Stimulated activated CD4-positive, alpha-beta T cell treated with anti-CD3 and anti-CD28 coated beads, Interleukin-1b, Interleukin-23, amount 100 ng/mL, for 1 hour (primary cell): ENCODE measurements around the gene CETN2.
"Not testable (repeated sequence)": the region's sequence is repeated elsewhere in the genome, so short reads cannot be mapped to it uniquely, and the experiment has no call there.

Experiments used
- DNase-seq, 2 donors: peaks; one replicate each; pipeline ENCODE4 v3.0.0-alpha.2; 2020; ENCODE audit warnings: low read depth in 2 of 2

CETN2 gene

DNA sequence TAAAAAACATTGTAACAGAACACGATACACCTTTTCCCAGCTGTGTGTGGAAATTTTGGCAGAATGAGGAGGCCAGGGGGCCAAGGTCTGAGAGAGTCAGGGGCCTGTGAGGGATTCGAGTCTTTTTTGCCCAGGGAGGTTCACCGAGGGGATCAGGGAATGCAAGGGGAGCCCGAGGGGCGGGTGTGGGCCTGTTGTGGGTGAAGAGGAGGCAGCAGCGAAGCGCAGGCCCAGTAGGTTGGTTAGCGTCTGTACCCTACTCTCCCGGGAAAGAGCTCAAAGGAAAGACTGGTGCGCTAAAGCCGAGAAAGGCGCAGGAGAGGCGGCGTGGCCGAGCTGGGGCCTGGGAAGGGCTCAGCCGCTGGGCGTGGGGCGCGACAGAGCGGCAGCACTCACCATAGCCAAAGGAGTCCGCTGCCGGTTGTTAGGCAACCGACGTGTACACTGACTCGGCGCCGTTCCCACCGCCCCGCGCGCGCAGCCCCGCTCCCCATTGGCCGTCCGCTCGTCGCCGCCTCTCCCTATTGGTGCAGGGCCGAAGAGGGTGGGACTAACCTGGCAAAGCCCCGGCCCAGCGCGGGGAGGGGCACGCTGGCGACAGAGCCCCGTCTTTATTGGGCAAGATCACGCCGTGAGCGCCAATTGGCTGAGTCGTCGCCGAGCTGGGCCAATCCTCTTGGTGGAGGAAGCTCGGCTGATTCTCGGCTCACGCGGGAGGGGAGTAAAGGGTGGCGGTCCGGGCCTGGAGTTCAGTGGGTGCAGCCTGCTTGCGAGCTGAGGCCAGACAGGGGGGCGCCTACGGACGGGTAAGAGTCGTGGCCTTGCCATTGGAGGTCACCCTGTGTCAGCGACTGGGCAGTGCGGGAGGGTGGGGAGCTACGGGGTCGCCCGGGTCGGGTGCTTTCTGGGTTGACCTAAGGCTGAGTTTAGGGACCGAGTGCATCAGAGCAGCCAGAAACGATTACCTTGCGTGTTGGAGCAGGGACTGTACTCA lies at the start of gene CETN2, which contains the start of gene NSDHL:
Gene CETN2, minus strand, starts transcription at position 446 of the 994 bp plus-strand sequence. Its CDS starts 47 bp downstream, at position 399.
Gene NSDHL, plus strand, starts transcription at position 752 of the 994 bp plus-strand sequence. CDS start 15,262 bp downstream, outside the sequence.
- peak; percentile 82 to 85 for DNase-seq

DNA sequence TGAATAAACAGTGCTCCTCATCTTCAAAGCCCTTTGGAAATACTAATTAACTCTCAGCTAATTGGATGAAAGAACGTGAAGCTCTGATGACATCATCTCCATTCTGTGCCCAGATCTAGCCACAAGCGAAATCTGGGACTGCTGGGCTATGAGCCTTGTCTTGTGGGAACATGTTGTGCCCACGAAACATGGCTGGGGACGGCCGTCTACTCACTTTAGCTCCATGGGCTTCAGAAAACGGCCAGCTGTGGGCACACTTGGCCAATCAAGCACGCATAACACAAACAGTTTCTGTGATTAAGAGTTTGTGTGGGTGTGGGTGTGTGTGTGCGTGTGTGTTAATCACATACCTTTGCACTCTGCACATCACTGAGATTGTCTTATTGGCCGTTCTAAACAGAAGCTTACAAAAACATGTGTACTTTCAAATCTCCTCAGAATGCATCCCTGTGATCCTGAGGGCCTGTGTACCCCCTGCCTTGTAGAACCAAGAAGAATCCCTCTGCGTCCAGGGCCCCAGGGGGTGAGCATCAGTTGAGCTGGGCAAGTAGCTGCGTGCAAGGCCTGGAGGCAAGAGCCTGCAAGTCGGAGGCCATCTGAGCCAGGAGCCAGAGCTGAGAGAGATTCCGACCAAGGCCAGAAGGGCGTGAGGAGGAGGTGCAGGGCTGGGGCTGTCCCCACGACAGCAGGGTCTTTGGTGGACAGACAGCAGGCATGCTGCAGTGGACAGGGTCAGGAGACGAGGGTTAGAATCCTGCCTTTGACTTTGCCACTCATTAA lies 48.6 kb upstream of the CETN2 start:
- DNase-seq = no peak

DNA sequence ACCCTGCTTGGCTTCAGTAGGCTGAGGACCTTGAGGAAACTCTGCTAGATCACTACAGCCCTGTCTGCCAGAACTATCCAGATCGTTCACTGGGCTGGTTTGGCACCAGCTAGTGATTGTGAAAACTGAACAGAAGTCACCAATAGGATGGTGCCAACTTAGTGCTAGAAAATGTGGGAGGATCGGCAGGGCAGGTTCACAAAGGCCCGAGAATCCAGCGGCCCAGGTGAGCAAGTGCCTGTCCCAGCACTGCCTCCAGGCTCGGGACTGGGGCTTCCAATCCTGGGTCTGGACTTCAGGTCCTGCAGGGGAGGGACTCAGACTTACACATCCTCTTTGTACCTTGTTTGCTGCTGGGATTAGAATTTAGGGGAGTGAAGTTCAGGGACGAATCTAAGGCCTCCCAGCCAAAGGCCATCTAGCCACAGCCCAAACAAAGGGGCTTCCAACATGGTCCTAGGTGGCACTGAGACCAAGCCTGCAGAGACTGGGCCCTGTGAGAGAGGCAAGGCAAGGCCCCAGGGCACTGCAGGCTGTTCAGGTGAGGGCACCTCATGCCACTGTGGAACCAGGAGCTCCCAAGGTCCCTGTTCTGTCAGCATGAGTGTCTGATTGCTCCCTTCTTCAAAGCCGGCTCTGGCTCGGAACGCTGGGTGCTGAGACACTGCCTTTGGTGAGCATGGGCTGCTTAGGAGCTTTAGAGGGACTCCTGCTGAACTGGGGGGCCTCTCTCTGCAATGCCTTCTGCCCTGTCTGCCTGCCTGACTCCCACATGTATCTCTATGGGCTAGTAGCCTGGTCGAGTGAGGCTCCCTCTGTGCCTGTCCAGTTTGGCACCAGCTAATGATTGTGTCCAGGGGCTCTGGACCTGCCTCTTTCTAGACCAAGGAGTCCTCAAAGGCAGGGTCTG lies 46.6 kb upstream of the CETN2 start:
- DNase-seq = no peak

DNA sequence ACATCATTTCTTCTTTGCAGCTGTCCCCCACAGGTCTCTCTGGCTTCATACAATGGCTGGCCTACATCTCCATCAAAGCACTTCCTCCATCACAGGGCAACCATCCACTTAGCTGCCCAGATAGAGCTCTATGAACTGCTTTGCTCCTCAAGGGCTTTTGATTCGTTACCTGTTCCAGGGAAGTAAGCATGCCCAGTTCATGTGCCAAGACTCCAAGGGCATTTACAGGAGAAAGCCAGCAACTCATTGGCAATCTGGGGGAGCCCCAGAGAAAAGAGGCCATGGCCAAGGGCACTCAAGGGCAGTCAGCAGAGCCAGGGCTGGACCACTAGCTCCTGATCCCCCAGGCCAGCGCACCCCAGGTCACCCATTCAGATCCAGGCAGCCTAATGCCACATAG lies 42.8 kb upstream of the CETN2 start:
- DNase-seq = no peak

DNA sequence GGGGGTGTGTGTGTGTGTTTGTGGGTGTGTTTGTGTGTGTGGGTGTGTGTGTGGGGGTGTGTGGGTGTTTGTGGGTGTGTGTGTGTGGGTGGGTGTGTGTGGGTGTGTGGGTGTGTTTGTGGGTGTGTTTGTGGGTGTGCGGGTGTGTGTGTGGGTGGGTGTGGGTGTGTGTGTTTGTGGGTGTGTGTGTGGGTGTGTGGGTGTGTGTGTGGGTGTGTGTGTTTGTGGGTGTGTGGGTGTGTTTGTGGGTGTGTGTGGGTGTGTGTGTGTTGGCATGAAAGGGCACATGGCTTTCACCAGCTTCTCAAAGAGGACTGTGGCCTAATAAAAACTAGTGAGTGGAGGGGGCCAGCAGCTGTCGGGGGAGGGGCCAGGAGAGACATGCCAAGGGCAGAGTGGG lies 42.0 kb upstream of the CETN2 start:
- DNase-seq = no peak

DNA sequence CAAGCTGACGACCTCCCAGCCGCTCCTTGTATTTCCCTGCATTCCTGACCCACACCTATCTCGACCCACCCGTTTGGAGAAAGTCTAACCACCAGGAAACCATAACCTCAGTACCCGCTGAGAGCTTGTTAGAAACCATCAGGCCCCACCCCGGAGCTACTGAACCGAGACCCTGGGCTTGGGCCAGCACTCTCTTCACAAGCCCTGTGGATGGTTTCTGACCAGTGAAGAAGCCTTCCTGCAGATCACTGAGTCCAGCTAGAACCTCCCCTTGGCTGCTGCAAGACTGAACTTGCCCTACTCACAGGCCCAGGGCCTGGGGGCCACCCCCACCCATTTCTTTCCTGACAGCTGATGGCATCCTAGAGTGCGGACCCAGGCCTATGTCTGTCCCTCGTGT lies 40.7 kb upstream of the CETN2 start:
- no peak for DNase-seq

DNA sequence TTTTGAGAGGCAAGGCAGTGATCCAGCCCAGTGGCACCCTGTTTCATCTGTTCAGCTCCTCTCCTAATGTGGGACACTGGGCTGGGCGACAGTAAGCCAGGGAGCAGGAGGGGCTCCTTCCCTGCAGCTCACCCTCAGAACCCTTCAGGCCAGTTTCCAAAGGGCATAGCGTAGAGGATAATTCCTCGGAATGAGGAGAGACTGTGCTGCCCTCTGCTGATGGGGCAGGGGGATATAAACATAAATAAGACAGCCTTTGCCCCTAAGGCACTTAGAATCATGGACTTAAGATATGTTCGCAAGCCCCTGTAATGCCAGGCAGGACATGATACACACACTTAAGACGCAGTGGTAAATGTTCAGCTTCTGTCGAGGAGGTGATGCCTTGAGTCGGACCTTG lies 39.4 kb upstream of the CETN2 start:
- DNase-seq = no peak

DNA sequence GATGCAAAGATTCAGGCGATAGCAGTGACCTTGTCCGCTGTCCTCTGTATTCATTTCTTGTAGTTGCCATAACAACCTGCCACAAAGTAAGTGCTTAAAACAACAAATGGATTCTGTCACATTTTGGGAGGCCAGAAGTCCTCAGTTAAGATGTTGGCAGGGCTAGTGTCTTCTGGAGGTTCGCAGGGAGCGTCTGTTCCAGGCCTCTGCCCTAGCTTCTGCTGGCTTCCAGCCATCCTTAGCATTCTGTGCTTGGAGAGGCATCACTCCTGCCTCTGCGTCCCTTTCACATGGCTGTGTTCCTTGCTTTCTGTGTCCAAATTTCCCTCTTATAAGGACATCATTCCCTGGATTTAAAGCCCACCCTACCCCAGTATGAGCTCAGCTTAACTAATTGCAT lies 35.8 kb upstream of the CETN2 start:
- no peak for DNase-seq

DNA sequence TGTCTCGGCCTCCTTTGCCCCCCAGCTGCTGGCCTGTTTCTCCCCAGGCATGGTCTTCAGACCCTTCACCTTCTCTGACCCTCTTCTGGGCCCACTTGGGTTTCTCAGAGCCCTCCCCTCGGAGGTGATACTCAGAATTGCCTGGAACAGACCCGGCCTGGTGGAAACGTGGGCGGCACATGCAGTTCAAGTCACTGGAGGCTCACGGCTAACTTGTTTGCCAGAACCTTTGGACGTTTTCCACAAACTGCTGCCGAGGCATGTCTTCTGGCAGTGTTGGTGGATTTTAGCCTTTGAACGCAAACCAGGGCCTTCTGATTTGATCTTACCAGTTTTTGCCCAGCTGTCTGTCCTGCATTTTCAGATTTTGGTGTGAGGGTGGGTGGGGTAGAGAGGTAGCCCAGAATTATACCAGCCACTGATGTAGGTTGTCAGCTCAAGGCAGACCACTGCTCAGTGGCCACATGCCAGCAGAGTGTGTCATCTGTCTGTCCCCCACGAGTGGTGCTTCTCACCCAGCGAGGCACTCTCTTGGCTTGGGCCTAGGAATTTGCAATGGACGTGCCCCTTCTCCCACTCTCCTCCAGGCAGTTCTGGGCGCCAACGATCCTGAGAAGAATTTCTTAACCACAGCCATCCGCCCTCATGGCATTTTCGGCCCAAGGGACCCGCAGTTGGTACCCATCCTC lies 34.8 kb upstream of the CETN2 start:
- DNase-seq = no peak

DNA sequence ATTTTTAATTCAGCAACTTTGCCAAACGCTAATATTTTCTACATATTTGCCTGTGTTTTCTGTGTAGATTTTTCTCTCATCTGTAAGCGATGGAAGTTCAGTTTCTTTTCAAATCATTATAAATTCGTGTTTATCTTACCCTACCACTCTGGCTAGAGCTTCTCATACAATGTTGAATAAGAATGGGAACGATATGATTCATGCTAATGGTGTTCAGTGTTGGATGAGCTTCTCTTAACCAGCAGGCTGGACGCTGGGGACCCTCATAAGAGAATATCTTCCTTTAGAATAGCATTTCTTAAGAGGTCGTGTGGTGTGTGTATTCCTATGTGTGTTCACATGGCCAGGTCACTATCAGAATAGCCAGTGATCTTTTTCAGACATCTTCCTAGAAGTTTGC lies 31.3 kb upstream of the CETN2 start:
- DNase-seq = no peak

DNA sequence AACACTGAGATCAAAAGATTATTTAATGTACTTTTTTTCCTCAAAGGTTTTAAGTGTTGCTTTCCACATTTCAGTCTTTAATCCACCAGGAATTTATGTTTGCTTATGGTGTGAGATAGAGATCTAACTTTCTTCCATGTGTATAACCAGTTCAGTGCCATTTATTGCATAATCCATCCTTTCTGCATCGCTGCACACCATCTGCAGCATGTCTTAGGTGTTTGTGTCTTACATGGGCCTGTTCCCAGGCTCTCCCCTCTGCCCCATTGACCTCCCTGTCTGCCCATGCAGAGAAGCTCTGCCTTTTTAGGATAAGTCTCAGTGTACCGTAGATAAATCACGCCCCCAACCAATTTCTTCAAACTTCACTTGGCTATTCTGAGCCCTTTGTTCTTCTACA lies 30.6 kb upstream of the CETN2 start:
- DNase-seq = no peak

DNA sequence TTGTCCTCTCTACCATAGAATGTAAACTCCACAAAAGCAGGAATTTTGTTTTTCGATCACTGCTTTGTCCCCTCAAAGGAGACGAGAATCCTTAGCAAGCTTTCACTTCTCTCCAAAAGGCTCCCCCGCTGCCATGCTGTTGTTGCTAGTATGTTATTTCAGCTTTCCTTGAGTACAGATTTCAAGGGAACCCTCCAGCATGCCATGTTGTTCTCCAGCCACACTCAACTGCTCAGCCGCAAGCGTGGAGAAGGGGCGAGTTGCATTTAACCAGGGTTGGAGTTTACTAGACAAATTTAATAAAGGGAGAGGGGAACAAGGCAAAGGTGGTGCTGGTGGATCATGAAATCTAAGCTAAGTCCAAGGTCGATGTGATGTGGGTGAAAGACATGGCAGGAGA lies 23.4 kb upstream of the CETN2 start:
- DNase-seq = no peak

DNA sequence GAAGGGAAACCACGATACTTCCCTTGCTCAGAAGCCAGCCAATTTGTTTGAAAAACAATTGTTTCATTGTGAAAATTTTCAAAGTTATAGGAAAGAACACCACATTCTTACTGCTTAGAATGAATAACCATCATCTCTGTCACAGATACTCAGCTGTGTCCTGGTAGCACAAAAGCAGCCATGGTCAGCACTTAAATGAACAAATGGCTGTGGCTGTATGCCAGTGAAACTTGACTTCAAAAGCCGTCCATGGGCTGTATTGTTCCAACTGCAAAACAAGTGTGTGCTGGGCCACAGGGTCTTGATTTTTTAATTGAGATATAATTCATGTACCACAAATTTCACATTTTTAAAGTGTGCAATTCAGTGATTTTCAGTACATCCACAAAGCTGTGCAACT lies 19.9 kb upstream of the CETN2 start:
- no peak for DNase-seq

DNA sequence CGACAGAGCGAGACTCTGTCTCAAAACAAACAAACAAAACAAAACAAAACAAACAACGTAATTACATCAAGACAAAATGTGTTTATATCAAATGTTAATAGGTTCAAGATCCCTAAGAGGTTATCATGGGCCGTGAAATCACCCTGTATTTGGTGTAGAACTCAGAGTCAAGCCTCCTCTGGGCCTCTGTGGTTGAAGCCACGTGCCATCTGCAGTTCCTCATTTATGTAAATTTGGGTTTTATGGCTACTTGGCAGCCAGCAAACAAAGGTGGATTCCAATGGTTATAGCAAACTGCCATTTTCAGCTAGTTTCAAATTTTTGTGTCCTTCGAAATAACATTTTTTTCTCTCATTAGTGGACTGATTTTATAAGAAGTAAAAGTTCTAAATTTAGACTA lies 16.7 kb upstream of the CETN2 start:
- DNase-seq = no peak

DNA sequence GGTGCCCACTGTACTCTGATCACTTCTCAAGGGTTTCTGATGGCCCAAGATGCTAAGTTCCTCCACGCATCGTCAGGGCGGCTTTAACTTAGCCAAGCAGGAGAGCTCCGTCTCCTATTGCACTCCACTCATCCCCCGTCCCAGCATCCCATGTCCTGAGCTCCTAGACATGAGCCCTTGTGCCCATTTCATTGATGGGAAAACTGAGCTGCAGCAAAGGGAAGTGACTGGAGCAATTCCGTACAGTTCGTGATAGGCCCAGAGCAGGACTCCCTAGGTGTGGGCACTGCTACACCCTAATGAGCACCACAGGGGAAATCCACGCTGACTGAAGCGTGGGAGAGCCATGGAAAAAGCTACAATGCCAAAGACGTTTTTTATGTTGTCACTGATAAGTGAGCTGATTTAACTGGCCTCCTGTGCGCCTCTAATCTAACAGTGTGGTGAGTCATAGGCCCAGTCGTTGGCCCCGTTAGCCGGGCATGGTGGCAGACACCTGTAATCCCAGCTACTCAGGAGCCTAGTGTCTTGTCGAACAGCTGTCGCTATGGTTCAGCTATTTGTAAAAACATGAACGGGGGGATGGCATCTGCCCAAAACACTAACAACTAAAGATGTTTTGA lies 15.2 kb upstream of the CETN2 start:
- DNase-seq = no peak

DNA sequence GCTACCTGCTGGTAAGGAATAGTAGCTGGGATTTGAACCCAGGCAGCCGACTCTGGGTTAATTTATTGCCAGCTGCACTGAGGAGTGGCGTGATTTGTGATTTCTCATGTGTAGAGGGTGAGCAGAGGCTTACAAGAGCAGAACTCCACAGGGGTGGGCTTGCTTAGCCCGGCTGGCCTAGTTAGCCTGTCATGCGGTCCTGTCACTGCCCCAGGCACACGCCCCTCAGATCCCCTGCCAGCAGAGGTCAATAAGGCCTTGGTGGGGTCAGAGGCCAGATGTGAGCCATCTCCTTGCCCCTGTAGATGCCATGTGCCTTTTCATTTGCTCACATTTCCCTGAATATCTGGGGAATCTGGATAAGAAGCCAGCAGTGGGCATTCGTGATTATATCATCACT lies 13.7 kb upstream of the CETN2 start:
- no peak for DNase-seq

DNA sequence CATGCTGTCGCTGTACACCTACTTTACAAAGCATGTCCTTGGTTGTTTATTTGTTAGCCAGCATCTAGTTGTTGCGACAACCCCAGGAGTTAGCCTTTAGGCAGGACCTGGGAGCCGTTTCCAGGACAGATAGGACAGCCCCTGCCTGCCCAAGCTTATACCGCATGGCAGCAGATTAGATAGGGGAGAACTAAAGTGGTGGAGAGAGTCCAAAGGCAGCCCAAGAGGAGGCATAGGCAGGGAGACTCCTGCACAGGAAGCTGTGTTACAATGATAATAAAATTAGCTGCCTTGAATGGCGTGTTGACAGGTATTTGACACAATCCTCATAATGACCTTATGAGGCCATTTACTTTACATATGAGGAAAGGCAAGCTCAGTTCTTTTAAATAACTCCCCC lies 13.3 kb upstream of the CETN2 start:
- no peak for DNase-seq

DNA sequence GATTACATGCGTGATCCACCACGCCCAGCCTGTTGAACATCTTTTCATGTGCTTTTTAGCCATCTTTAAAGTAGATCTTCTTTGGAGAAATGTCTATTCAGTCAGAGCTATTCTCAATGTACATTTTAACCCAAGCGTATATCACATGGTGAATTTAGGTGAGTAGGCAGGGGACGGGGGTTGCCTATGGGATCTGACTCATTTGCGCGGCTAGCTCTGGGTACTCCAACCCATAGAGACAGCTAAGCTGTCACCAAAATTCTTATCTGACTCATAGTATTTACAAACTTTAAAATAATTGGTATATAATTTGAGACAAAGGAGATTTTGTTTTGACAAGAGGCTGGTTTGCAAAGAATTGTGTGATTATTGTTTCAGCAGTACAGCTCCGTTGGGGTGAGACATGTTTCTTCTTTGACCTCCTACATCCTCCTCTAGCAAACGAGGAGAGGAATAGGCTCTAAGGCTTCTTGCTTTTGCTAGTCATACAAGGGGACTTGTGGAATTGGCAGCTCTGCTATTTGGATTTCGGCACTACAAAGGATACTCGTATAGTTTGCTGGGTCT lies 12.3 kb upstream of the CETN2 start:
- no peak for DNase-seq

DNA sequence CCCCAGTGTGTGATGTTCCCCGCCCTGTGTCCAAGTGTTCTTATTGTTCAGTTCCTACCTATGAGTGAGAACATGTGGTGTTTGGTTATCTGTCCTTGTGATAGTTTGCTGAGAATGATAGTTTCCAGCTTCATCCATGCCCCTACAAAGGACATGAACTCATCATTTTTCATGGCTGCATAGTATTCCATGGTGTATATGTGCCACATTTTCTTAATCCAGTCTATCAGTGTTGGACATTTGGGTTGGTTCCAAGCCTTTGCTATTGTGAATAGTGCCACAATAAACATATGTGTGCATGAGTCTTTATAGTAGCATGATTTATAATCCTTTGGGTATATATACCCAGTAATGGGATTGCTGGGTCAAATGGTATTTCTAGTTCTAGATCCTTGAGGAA lies 4.9 kb upstream of the CETN2 start:
- not testable (repeated sequence) for DNase-seq

DNA sequence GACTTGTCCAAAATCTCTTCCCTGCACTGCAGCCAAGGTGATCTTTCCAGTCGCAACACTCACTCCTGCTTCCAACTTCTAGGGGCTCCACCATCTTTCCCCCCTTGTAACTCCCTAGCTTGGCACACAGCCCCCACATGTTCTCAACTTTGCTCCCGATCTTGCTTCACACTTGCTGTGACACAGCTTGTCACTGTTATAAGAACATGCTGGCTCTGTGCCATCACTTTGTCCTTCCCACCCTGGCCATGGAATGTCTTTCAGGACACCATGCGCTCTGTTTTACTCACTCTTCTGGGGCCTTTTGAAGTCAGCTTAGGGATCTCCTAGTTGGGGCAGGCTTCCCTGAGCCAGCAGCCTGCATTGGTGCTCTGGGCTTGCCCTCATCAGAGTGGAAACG lies 2.8 kb upstream of the CETN2 start:
- no peak for DNase-seq
